GM10266 (cell line): ENCODE measurements around the gene SHISA6.

ENCODE experiments used
- DNase-seq: peaks from one replicate; pipeline ENCODE4 v3.0.0; 2012; ENCODE audit errors: extremely low spot score
- CTCF ChIP-seq: IDR thresholded peaks from 2 replicates; pipeline ENCODE4 v1.5.1; 2012; ENCODE audit warnings: mild to moderate bottlenecking, low read depth; ENCODE audit not compliant: control insufficient read depth, insufficient read depth; ENCODE audit errors: missing control alignments

The SHISA6 gene

GRCh38 chr17:11290814-11291213 lies 49.8 kb downstream of the SHISA6 start:
- no peak for DNase-seq
- no peak for TF ChIP-seq CTCF

GRCh38 chr17:11292491-11292890 lies 51.5 kb downstream of the SHISA6 start:
- no peak for DNase-seq
- TF ChIP-seq CTCF: no peak

GRCh38 chr17:11293480-11293879 lies 52.5 kb downstream of the SHISA6 start:
- TF ChIP-seq CTCF: no peak
- DNase-seq: no peak

- DNase-seq: no peak
- no peak for TF ChIP-seq CTCF
Measured at GRCh38 chr17:11294826-11295225, 53.8 kb downstream of the SHISA6 start.

GRCh38 chr17:11296994-11297393 lies 56.0 kb downstream of the SHISA6 start:
- no peak for TF ChIP-seq CTCF
- DNase-seq: no peak

- no peak for DNase-seq
- TF ChIP-seq CTCF: no peak
Measured at GRCh38 chr17:11298401-11298800, 57.4 kb downstream of the SHISA6 start.

GRCh38 chr17:11300201-11300600 lies 59.2 kb downstream of the SHISA6 start:
- DNase-seq: no peak
- TF ChIP-seq CTCF: no peak
